Endothelial cell (in vitro differentiated cells): Measurements from ENCODE around the gene ARMC10. TPM values are rescaled to one million over a fixed set of nuclear protein-coding genes. Genes with fewer than 3 reads are reported as not detected.
"Not testable (repeated sequence)": the region's sequence is repeated elsewhere in the genome, so short reads cannot be mapped to it uniquely, and the experiment has no call there.

ENCODE experiments used
- DNase-seq: peaks from one replicate; pipeline ENCODE4 v3.0.0; 2021; ENCODE audit warnings: low spot score
- H3K27ac Mint-ChIP-seq: one replicate; pipeline ENCODE4 v1.8.0; 2021; ENCODE audit warnings: mixed read lengths, inconsistent platforms; ENCODE audit not compliant: unreplicated experiment
- H3K27me3 Mint-ChIP-seq: one replicate; pipeline ENCODE4 v1.8.0; 2021; ENCODE audit warnings: mild to moderate bottlenecking, moderate library complexity, mixed read lengths, inconsistent platforms; ENCODE audit not compliant: unreplicated experiment
- H3K36me3 Mint-ChIP-seq: one replicate; pipeline ENCODE4 v1.8.0; 2021; ENCODE audit warnings: mild to moderate bottlenecking, low read depth, mixed read lengths, inconsistent platforms; ENCODE audit not compliant: unreplicated experiment
- H3K4me1 Mint-ChIP-seq: one replicate; pipeline ENCODE4 v1.8.0; 2021; ENCODE audit warnings: mild to moderate bottlenecking, mixed read lengths, inconsistent platforms; ENCODE audit not compliant: unreplicated experiment
- H3K4me3 Mint-ChIP-seq: one replicate; pipeline ENCODE4 v1.8.0; 2021; ENCODE audit warnings: mild to moderate bottlenecking, mixed read lengths, inconsistent platforms; ENCODE audit not compliant: unreplicated experiment
- H3K9me3 Mint-ChIP-seq: one replicate; pipeline ENCODE4 v1.8.0; 2021; ENCODE audit warnings: mixed read lengths, inconsistent platforms; ENCODE audit not compliant: unreplicated experiment
- CTCF ChIP-seq: fragments of 200-600 bp; sonication (generic); IDR thresholded peaks from one replicate; pipeline ENCODE4 v1.5.0; 2021; ENCODE audit warnings: antibody characterized with exemption; ENCODE audit not compliant: unreplicated experiment
- total RNA-seq: library from RNA; stranded (reverse); fragmentation: NEBNext Ultra II Directional; extraction: Animal tissue kit (Norgen Biotek cat#: 25700); gene quantifications from one replicate; pipeline ENCODE4 v1.2.1, GENCODE V29; 2021; ENCODE audit not compliant: unreplicated experiment

Gene ARMC10
- total RNA-seq, 1 donor from 2014 or later = 26.0 TPM

DNA sequence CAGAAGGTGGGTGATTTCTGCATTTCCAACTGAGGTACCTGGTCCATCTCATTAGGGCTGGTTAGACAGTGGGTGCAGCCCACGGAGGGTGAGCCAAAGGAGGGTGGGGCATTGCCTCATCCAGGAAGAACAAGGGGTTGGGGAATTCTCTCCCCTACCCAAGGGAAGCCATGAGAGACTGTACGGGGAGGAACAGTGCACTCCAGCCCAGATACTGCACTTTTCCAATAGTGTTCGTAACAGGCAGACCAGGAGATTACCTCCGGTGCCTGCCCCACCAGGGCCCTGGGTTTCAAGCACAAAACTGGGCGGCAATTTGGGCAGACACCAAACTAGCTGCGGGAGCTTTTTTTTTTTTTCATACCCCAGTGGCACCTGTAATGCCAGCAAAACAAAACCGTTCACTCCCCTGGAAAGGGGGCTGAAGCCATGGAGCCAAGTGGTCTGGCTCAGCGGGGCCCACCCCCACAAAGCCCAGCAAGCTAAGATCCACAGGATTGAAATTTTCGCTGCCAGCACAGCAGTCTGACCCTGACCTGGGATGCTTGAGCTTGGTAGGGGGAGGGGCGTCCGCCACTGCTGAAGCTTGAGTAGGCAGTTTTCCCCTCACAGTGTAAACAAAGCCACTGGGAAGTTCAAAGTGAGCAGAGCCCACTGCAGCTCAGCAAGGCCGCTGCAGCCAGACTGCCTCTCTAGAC is 31.2 kb downstream of the ARMC10 start:
- peaks cover 2% of the 10 kb centered on the region for H3K27me3 Mint-ChIP-seq
- no peak overlapping the region for H3K4me3 Mint-ChIP-seq
- H3K27ac Mint-ChIP-seq = no peak overlapping the region

DNA sequence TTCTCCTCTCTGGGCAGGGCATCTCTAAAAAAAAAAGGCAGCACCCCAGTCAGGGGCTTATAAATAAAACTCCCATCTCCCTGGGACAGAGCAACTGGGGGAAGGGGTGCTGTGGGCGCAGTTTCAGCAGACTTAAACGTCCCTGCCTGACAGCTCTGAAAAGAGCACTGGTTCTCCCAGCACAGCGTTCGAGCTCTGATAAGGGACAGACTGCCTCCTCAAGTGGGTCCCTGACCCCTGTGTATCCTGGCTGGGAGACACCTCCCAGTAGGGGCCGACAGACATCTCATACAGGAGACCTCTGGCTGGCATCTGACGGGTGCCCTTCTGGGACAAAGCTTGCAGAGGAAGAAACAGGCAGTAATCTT is 31.7 kb downstream of the ARMC10 start:
- H3K27ac Mint-ChIP-seq = not testable (repeated sequence)

More for the DNA sequence above, 31.2 kb downstream of the ARMC10 start:
- TF ChIP-seq CTCF = no peak
- Mint-ChIP-seq H3K9me3 (no peaks in the 10 kb centered on the region), H3K36me3 (no peaks in the 10 kb centered on the region), H3K4me1 (peaks cover 2% of the 10 kb centered on the region)
- peak; percentile 9 for DNase-seq

DNA sequence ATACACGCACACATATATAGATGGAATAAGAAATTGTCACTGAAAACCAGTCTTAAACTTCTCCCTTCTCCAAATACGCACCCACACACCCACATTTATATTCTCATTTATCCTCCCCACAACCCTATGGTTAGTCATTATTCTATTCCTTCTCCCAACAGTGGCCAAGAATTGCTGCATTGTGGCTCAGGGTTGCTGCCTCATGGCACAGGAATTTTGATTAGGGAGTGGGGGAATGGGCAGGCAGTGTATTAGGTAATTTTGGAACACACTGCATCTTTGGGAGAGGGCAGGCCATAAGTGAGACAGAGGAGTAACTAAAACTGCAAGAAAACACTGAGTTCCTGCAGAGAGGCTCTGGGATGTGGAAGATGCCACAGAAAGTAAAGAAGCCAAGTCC is 38.2 kb downstream of the ARMC10 start:
- no peak for DNase-seq
- H3K36me3 Mint-ChIP-seq = no peaks in the 10 kb centered on the region
- no peak overlapping the region for H3K4me3 Mint-ChIP-seq
- H3K4me1 Mint-ChIP-seq = no peaks in the 10 kb centered on the region
- H3K9me3 Mint-ChIP-seq = no peaks in the 10 kb centered on the region
- TF ChIP-seq CTCF = no peak
- H3K27ac Mint-ChIP-seq = no peak overlapping the region
- peaks cover 2% of the 10 kb centered on the region for H3K27me3 Mint-ChIP-seq

More for the DNA sequence above, 31.7 kb downstream of the ARMC10 start:
- DNase-seq, H3K27me3 Mint-ChIP-seq, H3K4me3 Mint-ChIP-seq, H3K9me3 Mint-ChIP-seq, H3K4me1 Mint-ChIP-seq, H3K36me3 Mint-ChIP-seq: not testable (repeated sequence)

DNA sequence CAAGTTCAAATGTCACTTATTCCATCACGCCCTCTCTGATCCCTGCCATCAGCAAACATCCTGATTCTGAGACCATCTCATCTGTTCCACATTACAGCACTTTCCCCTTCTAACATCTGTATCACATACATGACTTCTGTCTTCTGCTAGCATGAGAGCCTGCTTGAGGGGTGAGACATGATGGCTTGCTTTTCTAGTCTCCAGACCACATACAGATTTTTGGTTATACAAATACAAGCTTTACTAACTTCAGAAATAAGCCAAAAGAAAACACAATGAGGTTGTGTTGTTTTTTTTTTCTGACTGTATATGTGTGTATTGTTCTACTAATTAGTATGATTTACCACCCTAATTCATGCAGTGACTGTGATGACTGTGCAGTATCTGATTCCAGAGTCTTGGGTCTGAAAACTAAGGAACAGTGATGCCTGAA is 39.7 kb downstream of the ARMC10 start:
- Mint-ChIP-seq H3K4me1 (no peaks in the 10 kb centered on the region), H3K9me3 (no peaks in the 10 kb centered on the region), H3K27me3 (no peaks in the 10 kb centered on the region), H3K27ac (no peak overlapping the region), H3K36me3 (no peaks in the 10 kb centered on the region), H3K4me3 (no peak overlapping the region)
- TF ChIP-seq CTCF = no peak
- DNase-seq = no peak

DNA sequence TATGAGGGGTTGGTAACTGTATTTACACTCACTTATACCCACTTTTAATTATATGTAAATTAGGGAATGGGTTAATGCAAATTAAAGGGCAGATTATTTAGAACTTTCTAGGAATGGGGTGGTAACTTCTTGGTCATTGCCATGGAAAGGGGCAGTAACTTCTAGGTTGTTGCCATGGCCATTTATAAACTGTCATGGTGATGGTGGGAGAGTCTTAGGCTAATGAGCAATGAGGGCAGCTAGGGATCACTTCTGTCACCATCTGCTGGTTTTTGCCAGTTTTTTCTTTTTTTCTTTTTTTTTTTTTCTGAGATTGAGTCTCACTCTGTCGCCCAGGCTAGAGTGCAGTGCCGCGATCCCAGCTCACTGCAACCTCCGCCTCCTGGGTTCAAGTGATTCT is 40.8 kb downstream of the ARMC10 start:
- Mint-ChIP-seq H3K9me3 (no peaks in the 10 kb centered on the region), H3K4me1 (no peaks in the 10 kb centered on the region), H3K36me3 (no peaks in the 10 kb centered on the region), H3K27me3 (no peaks in the 10 kb centered on the region), H3K27ac (no peak overlapping the region), H3K4me3 (no peak overlapping the region)
- DNase-seq = no peak
- TF ChIP-seq CTCF = no peak
